ENCODE results near the gene RGL1. TPM values are rescaled to one million over a fixed set of nuclear protein-coding genes. Genes with fewer than 3 reads are reported as not detected.

The RGL1 gene
- total RNA-seq, 4 donors from 2014 or later = 31.5 to 51.5 (median 37.5) TPM

GRCh38 chr1:183905508-183906113, 100.7 kb downstream of the RGL1 start:
- DNase-seq (ENCODE audit: extremely low spot score) = no peak
- H3K4me3 ChIP-seq = no peak overlapping the region
- H3K27ac ChIP-seq (replicated peaks in 1 of 4) = no peak overlapping the region
- WGBS = 92% methylated on average over 6 of the region's 6 CpGs
- H3K36me3 ChIP-seq = peaks cover 17 to 86% (median 50%) of the 10 kb centered on the region in 4 donors
- intact Hi-C loops (cut with DNase I) = no loop called here
- no peak for TF ChIP-seq EP300 (IDR thresholded peaks at IDR 0.05)
- TF ChIP-seq POLR2A (IDR thresholded peaks at IDR 0.05; ENCODE audit: low read depth) = no peak
- TF ChIP-seq CTCF (IDR thresholded peaks at IDR 0.05) = no peak
- no peak for TF ChIP-seq POLR2AphosphoS5 (IDR thresholded peaks at IDR 0.05)
- no peaks in the 10 kb centered on the region for H3K27me3 ChIP-seq
- H3K9me3 ChIP-seq = no peaks in the 10 kb centered on the region
- H3K4me1 ChIP-seq = peaks cover 0 to 5% (median 1%) of the 10 kb centered on the region in 4 donors

GRCh38 chr1:183907070-183907469, 102.2 kb downstream of the RGL1 start:
- intact Hi-C loops (cut with DNase I) = no loop called here
- 83% methylated on average over 2 of the region's 4 CpGs for WGBS
- H3K36me3 ChIP-seq = peaks cover 19 to 91% (median 54%) of the 10 kb centered on the region in 4 donors
- no peaks in the 10 kb centered on the region for H3K27me3 ChIP-seq
- no peaks in the 10 kb centered on the region for H3K9me3 ChIP-seq
- DNase-seq (ENCODE audit: extremely low spot score) = no peak
- H3K4me1 ChIP-seq = peaks cover 0 to 11% (median 5%) of the 10 kb centered on the region in 4 donors
- TF ChIP-seq POLR2A (IDR thresholded peaks at IDR 0.05; ENCODE audit: low read depth) (no peak), EP300 (IDR thresholded peaks at IDR 0.05) (no peak), CTCF (IDR thresholded peaks at IDR 0.05) (no peak), POLR2AphosphoS5 (IDR thresholded peaks at IDR 0.05) (no peak)
- H3K4me3 ChIP-seq = no peak overlapping the region
- H3K27ac ChIP-seq (replicated peaks in 1 of 4) = no peak overlapping the region

DNA sequence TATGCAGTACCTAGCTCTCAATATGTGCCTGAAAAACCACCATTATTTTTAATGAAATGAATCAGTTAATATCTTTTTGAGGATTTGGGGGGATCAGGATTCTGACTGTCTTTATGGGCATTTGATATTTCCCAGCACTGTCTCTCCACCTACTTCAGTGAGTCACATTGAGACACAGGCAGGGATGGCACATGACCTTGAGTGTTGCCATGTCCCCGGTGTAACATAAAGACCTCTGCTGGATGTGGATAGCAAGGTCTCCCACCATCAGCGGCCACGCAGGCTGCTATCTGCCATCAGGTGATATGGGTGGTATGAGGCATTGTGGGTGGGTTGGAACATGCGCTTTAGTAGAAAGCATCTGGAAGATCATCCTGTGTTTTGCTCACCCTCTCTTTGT, 103.2 kb downstream of the RGL1 start:
- Histone ChIP-seq H3K36me3 (peaks cover 23 to 93% (median 63%) of the 10 kb centered on the region in 4 donors), H3K27me3 (no peaks in the 10 kb centered on the region), H3K4me1 (peaks cover 0 to 11% (median 5%) of the 10 kb centered on the region in 4 donors), H3K4me3 (no peak overlapping the region), H3K27ac (replicated peaks in 1 of 4) (no peak overlapping the region), H3K9me3 (no peaks in the 10 kb centered on the region)
- whole genome bisulfite sequencing = 100% methylated on average over 4 of the region's 4 CpGs
- TF ChIP-seq EP300 (IDR thresholded peaks at IDR 0.05) = no peak
- TF ChIP-seq CTCF (IDR thresholded peaks at IDR 0.05) = no peak
- TF ChIP-seq POLR2A (IDR thresholded peaks at IDR 0.05; ENCODE audit: low read depth) = no peak
- TF ChIP-seq POLR2AphosphoS5 (IDR thresholded peaks at IDR 0.05) = no peak
- intact Hi-C loops (cut with DNase I) = no loop called here
- peak; percentile 57 for DNase-seq (ENCODE audit: extremely low spot score)

- no peak for DNase-seq (ENCODE audit: extremely low spot score)
- H3K4me1 ChIP-seq = peaks cover 5 to 25% (median 15%) of the 10 kb centered on the region in 4 donors
- 95% methylated on average over 7 of the region's 7 CpGs for WGBS
- TF ChIP-seq POLR2A (IDR thresholded peaks at IDR 0.05; ENCODE audit: low read depth) = no peak
- TF ChIP-seq CTCF (IDR thresholded peaks at IDR 0.05) = no peak
- H3K27ac ChIP-seq (replicated peaks in 1 of 4) = no peak overlapping the region
- H3K36me3 ChIP-seq = peaks cover 21 to 94% (median 66%) of the 10 kb centered on the region in 4 donors
- H3K9me3 ChIP-seq = no peaks in the 10 kb centered on the region
- H3K4me3 ChIP-seq = no peak overlapping the region
- no peaks in the 10 kb centered on the region for H3K27me3 ChIP-seq
- intact Hi-C loops (cut with DNase I) = no loop called here
Observed at GRCh38 chr1:183909672-183910071, 104.8 kb downstream of the RGL1 start.

GRCh38 chr1:183910845-183911244, 105.9 kb downstream of the RGL1 start:
- TF ChIP-seq POLR2AphosphoS5 (IDR thresholded peaks at IDR 0.05) (no peak), EP300 (IDR thresholded peaks at IDR 0.05) (no peak), CTCF (IDR thresholded peaks at IDR 0.05) (no peak), POLR2A (IDR thresholded peaks at IDR 0.05; ENCODE audit: low read depth) (no peak)
- no peak for DNase-seq (ENCODE audit: extremely low spot score)
- no peaks in the 10 kb centered on the region for H3K27me3 ChIP-seq
- intact Hi-C loops (cut with DNase I) = no loop called here
- 64% methylated on average over 4 of the region's 4 CpGs for WGBS
- peaks cover 10 to 82% (median 54%) of the 10 kb centered on the region in 4 donors for H3K36me3 ChIP-seq
- H3K4me1 ChIP-seq = peaks cover 7 to 37% (median 24%) of the 10 kb centered on the region in 4 donors
- no peaks in the 10 kb centered on the region for H3K9me3 ChIP-seq
- no peak overlapping the region for H3K4me3 ChIP-seq
- peak overlapping the region; percentile 20 to 49 (median 32) for H3K27ac ChIP-seq (replicated peaks in 1 of 4)

All from esophagus muscularis mucosa (tissue), 4 donors.